Chondrocyte (in vitro differentiated cells): ENCODE measurements around the gene FAN1. TPM values are rescaled to one million over a fixed set of nuclear protein-coding genes. Genes with fewer than 3 reads are reported as not detected.

Source experiments
- DNase-seq: peaks from one replicate; pipeline ENCODE4 v3.0.0; 2021; ENCODE audit warnings: mixed read lengths, low spot score
- H3K27ac Mint-ChIP-seq: one replicate; pipeline ENCODE4 v1.8.0; 2021; ENCODE audit warnings: mild to moderate bottlenecking, moderate library complexity, mixed read lengths; ENCODE audit not compliant: unreplicated experiment
- H3K27me3 Mint-ChIP-seq: 2 replicates; pipeline ENCODE4 v1.8.0; 2021; ENCODE audit warnings: low read depth, mixed read lengths
- H3K36me3 Mint-ChIP-seq: 2 replicates; pipeline ENCODE4 v1.8.0; 2021; ENCODE audit warnings: low read depth, mixed read lengths
- H3K4me1 Mint-ChIP-seq: 2 replicates; pipeline ENCODE4 v1.8.0; 2021; ENCODE audit warnings: low read depth, mild to moderate bottlenecking, mixed read lengths
- H3K4me3 Mint-ChIP-seq: one replicate; pipeline ENCODE4 v1.8.0; 2021; ENCODE audit warnings: mild to moderate bottlenecking, moderate library complexity, mixed read lengths; ENCODE audit not compliant: unreplicated experiment
- H3K9me3 Mint-ChIP-seq: 2 replicates; pipeline ENCODE4 v1.8.0; 2021; ENCODE audit warnings: low read depth, mixed read lengths
- total RNA-seq: library from RNA; stranded (reverse); gene quantifications from 3 replicates; pipeline ENCODE4 v1.2.1, GENCODE V29; 2021
- TF ChIP-seq, protein P1 (sequence below): fragments of 200-600 bp; sonication (generic); IDR thresholded peaks from 2 replicates; pipeline ENCODE4 v1.5.0; 2021; ENCODE audit warnings: antibody characterized with exemption, mild to moderate bottlenecking, moderate library complexity

The FAN1 gene
- total RNA-seq, 1 donor from 2014 or later: 16.3 TPM

DNA sequence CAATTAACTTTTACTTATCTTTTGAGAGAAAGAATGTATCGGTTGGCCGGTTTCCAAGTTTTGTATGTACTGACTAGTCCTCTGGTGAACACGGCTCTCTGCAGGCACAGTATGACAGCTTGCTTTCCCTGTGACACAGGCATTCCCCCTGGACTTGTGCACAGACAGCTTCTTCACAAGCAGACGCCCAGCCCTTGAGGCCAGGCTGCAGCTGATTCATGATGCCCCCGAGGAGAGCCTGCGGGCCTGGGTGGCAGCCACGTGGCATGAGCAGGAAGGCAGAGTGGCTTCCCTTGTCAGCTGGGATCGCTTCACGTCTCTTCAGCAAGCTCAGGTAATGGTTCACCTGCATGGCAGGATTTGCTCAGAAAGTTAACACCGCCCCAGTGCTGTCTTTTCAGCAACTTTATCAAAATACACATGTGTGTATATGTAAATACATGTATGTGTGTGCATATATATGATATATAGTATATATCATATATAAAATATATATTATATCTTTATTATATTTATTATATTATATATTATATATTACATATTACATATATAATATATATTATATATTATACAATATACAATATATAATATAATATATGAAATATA lies 25.5 kb downstream of the FAN1 start:
- Mint-ChIP-seq H3K27me3 (no peaks in the 10 kb centered on the region), H3K4me1 (peaks cover 8% of the 10 kb centered on the region), H3K9me3 (no peaks in the 10 kb centered on the region), H3K27ac (no peak overlapping the region), H3K36me3 (peaks cover 31% of the 10 kb centered on the region), H3K4me3 (no peak overlapping the region)
- TF ChIP-seq, protein P1, sequence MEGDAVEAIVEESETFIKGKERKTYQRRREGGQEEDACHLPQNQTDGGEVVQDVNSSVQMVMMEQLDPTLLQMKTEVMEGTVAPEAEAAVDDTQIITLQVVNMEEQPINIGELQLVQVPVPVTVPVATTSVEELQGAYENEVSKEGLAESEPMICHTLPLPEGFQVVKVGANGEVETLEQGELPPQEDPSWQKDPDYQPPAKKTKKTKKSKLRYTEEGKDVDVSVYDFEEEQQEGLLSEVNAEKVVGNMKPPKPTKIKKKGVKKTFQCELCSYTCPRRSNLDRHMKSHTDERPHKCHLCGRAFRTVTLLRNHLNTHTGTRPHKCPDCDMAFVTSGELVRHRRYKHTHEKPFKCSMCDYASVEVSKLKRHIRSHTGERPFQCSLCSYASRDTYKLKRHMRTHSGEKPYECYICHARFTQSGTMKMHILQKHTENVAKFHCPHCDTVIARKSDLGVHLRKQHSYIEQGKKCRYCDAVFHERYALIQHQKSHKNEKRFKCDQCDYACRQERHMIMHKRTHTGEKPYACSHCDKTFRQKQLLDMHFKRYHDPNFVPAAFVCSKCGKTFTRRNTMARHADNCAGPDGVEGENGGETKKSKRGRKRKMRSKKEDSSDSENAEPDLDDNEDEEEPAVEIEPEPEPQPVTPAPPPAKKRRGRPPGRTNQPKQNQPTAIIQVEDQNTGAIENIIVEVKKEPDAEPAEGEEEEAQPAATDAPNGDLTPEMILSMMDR: no peak
- DNase-seq: no peak

DNA sequence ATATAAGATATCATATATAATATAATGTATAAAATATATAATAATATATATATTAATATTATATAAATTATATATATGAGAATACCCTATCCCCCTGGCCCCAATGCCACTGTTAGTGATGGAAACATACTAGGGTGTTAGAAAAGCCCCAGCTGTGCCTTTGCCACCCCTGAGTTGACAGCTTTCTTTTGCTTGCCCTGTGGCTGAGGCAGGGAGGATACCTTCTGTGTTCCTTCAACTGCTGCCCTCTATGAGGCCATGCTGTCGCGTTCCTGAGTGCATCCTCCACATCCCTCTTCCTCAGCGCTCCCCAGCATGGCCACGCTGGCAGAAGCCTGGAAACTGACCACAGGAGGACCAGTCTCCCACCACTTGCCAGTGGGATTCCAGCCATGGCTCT lies 26.3 kb downstream of the FAN1 start:
- TF ChIP-seq, protein P1: no peak
- H3K27me3 Mint-ChIP-seq: no peaks in the 10 kb centered on the region
- peaks cover 33% of the 10 kb centered on the region for H3K36me3 Mint-ChIP-seq
- peaks cover 3% of the 10 kb centered on the region for H3K4me1 Mint-ChIP-seq
- no peak for DNase-seq
- no peaks in the 10 kb centered on the region for H3K9me3 Mint-ChIP-seq
- H3K27ac Mint-ChIP-seq: no peak overlapping the region
- no peak overlapping the region for H3K4me3 Mint-ChIP-seq

DNA sequence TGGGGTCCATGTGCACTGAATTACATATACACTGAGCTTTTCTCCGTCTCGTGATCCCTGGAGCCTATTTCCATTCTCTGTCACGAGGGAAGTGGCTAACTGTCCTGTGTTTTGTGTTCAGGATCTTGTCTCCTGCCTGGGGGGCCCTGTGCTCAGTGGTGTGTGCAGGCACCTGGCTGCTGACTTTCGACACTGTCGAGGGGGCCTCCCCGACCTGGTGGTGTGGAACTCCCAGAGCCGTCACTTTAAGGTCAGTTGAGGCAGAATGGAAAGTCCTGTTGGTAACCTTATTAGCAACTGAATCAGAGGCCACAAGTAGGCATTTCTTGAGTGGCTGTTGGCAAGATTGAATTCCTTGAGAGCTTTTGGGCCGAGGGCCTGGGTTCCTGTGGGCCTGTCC lies 26.7 kb downstream of the FAN1 start:
- TF ChIP-seq, protein P1: no peak
- DNase-seq: no peak
- no peaks in the 10 kb centered on the region for H3K9me3 Mint-ChIP-seq
- no peak overlapping the region for H3K4me3 Mint-ChIP-seq
- H3K27me3 Mint-ChIP-seq: no peaks in the 10 kb centered on the region
- peaks cover 35% of the 10 kb centered on the region for H3K36me3 Mint-ChIP-seq
- H3K4me1 Mint-ChIP-seq: peaks cover 3% of the 10 kb centered on the region
- H3K27ac Mint-ChIP-seq: no peak overlapping the region

DNA sequence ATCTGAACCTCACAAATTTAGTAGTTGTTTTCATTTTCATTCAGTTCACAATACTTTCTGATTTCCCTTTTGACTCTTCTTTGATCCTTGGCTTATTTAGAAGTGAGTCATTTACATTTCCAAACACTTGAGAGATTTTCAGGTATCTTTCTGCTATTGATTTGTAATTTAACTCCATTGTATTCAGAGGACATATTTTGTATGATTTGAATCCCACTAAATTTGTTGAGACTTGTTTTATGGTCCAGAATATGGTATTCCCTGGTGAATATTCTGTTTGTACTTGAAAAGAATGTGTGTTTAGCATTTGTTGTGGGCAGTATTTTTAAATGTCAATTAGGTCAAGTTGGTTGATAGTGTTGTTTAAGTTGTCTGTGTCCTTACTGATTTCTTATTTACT lies 29.6 kb downstream of the FAN1 start:
- peaks cover 3% of the 10 kb centered on the region for H3K4me1 Mint-ChIP-seq
- no peak overlapping the region for H3K4me3 Mint-ChIP-seq
- TF ChIP-seq, protein P1: no peak
- no peak overlapping the region for H3K27ac Mint-ChIP-seq
- no peaks in the 10 kb centered on the region for H3K9me3 Mint-ChIP-seq
- peaks cover 35% of the 10 kb centered on the region for H3K36me3 Mint-ChIP-seq
- no peaks in the 10 kb centered on the region for H3K27me3 Mint-ChIP-seq
- DNase-seq: no peak

DNA sequence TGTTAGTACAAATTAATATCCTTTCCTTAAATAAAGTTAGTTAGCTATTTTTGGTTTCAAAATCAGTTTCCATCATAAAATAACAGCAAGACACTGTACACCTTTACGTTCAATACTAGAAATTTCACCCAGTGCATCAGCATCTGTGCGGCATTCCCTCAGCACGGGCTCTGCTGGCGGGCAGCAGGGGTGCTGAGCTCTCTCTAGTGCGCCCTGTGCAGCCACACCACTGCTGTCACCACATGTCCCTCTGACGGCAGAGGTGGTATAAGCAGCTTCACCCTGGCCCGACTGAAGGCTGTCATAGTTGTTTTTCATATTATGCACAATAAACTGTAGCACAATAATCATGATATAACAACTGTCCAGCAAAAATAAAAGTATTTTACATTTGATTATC lies 35.4 kb downstream of the FAN1 start:
- Mint-ChIP-seq H3K9me3 (no peaks in the 10 kb centered on the region), H3K4me1 (no peaks in the 10 kb centered on the region), H3K4me3 (no peak overlapping the region), H3K27ac (no peak overlapping the region), H3K27me3 (no peaks in the 10 kb centered on the region), H3K36me3 (peaks cover 33% of the 10 kb centered on the region)
- TF ChIP-seq, protein P1: no peak
- no peak for DNase-seq
